Measurements from ENCODE around the gene MPRIP. TPM values are rescaled to one million over a fixed set of nuclear protein-coding genes. Genes with fewer than 3 reads are reported as not detected.

Gene MPRIP
- total RNA-seq, 1 experiment from 2014 or later = 140 TPM

DNA sequence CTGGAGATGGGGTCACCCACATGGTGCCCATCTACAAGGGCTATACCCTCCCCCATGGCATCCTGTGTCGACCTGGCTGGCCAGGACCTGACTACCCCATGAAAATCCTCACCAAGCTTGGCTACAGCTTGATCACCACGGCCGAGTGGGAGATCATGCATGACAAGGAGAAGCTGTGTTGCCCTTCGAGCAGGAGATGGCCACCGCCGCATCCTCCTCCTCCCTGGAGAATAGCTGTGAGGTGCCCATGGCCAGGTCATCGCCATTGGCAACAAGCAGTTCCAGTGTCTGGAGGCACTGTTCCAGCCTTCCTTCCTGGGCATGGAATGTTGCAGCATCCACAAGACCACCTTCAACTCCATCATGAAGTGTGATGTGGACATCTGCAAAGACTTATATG, 200.0 kb downstream of the MPRIP start:
- POLR2A ChIA-PET = no interaction called here
- peaks cover 7% of the 10 kb centered on the region for H3K4me1 Mint-ChIP-seq
- DNase-seq (ENCODE audit: low spot score) = no peak

More for the DNA sequence above, 200.0 kb downstream of the MPRIP start:
- CTCF ChIA-PET = interaction anchor here (0.9 kb wide), 1 partner anchor 28 kb away, joined by 3 read pairs; no protein-coding TSS in a partner anchor
- no peak for ATAC-seq
- Mint-ChIP-seq H3K27me3 (ENCODE audit: low read depth) (no peaks in the 10 kb centered on the region), H3K27ac (no peak overlapping the region), H3K36me3 (peaks cover 13% of the 10 kb centered on the region), H3K4me3 (no peak overlapping the region), H3K9me3 (no peaks in the 10 kb centered on the region)
- TF ChIP-seq GTF2I (CRISPR knock-in tag; conservative IDR thresholded peaks at IDR 0.05) = no peak
- no peak for TF ChIP-seq RORB (CRISPR knock-in tag; IDR thresholded peaks at IDR 0.05)
- no peak for TF ChIP-seq AR (CRISPR knock-in tag; IDR thresholded peaks at IDR 0.05)
- no peak for TF ChIP-seq SOX15 (CRISPR knock-in tag; IDR thresholded peaks at IDR 0.05)
- no peak for TF ChIP-seq SMAD3 (CRISPR knock-in tag; IDR thresholded peaks at IDR 0.05; ENCODE audit: borderline replicate concordance)

Other genes with a start within 250 kb of the MPRIP start
- gene TNFRSF13B, start 70.3 kb upstream of the MPRIP start, total RNA-seq (2021) = 0.18 TPM in 2 of 3 replicates, not detected in the other
- 1.2 to 2.6 TPM (median 2.6 TPM) in 3 replicates for gene PLD6, start 163.9 kb downstream of the MPRIP start, total RNA-seq (2021)
- 40.8 to 42.4 TPM (median 42.3 TPM) in 3 replicates for gene FLCN, start 194.7 kb downstream of the MPRIP start, total RNA-seq (2021)
- gene COPS3, start 238.8 kb downstream of the MPRIP start, total RNA-seq (2021) = 71.6 to 78.3 TPM (median 74.8 TPM) in 3 replicates